ENCODE measurements around the gene AMZ1.

DNA sequence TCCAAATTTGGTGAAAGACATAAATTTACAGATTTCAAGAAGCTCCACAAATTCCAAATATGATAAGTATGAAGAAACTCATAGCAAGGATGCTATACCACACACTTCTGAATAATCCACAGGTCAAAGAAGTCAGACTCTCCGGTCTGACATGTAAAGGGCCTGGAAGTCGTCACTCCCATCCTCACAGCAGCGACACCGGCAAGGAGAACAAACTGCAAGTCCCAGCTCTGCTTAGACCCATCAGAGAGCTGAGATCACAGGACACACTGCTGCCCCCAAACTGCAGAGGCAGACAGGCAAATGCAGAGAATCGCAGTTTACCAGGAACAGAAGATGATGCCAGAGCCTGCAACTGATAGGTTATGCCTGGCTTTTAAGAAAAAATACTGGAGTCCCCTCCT, 62.0 kb downstream of the AMZ1 start:
- TF ChIP-seq GATA3 (IDR thresholded peaks at IDR 0.05; ENCODE audit: low read depth, low read length) (no peak), GATA2 (IDR thresholded peaks at IDR 0.05; ENCODE audit: low read depth, low read length) (no peak)

Measured in SH-SY5Y (cell line).